Measurements from ENCODE around the gene TMX2.

GRCh38 chr11:57764972-57765371 is 52.6 kb downstream of the TMX2 start:
- no peak for TF ChIP-seq CTCF (IDR thresholded peaks at IDR 0.05; ENCODE audit: insufficient read depth, low read length, poor library complexity, severe bottlenecking)
- TF ChIP-seq EZH2phosphoT487 (conservative IDR thresholded peaks at IDR 0.05; ENCODE audit: low read length): no peak

Data from SU-DHL-6 (cell line).